Rectal smooth muscle tissue (tissue), 1 donor: ENCODE results near the gene FZD4.
"Not testable (repeated sequence)": the region's sequence is repeated elsewhere in the genome, so short reads cannot be mapped to it uniquely, and the experiment has no call there.

Source experiments
- H3K27ac ChIP-seq: one replicate; pipeline ENCODE4 v1.7.0; 2013; ENCODE audit warnings: low read depth, low read length, inconsistent platforms
- H3K27me3 ChIP-seq: one replicate; pipeline ENCODE4 v1.7.0; 2013; ENCODE audit warnings: low read length; ENCODE audit not compliant: control insufficient read depth, insufficient read depth
- H3K36me3 ChIP-seq: one replicate; pipeline ENCODE4 v1.7.0; 2013; ENCODE audit warnings: low read length; ENCODE audit not compliant: control insufficient read depth, insufficient read depth
- H3K4me1 ChIP-seq: one replicate; pipeline ENCODE4 v1.7.0; 2013; ENCODE audit warnings: low read length; ENCODE audit not compliant: control insufficient read depth, insufficient read depth
- H3K4me3 ChIP-seq: one replicate; pipeline ENCODE4 v1.7.0; 2013; ENCODE audit warnings: low read length
- H3K9ac ChIP-seq: one replicate; pipeline ENCODE4 v1.7.0; 2013; ENCODE audit warnings: low read length

Gene FZD4

DNA sequence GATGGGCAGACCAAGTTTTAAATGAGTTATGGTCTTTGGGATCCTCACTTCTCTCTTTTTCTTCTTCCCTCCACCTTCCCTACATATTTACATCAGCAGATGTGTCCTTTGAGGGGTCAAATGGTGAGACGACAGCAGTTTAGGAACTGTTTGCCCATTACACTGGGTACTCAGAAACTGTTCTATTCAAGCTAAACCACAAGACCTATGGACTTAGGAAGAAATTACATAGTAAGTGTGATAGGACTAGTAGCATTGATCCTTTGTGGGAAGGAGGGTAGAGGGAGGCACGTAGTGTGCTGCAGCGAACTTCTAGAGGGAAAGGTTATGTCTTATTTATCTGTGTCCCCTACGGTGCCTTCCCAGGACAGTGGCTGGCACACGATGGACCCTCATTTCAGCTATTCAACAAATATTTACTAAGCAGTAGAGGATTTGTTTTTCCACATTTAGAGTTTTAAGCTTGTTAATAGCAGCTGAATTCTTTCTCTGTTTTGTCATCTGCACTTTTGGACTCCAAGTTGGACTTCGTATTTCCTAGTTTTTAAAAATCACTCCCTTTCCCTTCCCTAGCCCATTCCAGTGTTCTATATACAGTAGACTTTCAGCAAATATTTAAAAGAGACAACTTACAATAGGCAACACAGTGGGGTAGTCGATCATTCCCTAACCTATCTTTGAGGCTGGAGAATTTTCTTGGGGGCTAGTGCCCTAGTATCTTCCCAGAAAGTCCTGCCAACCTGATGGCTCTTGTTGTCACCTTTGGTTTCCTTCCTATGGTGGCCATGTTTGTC lies 13.9 kb downstream of the FZD4 start:
- Histone ChIP-seq H3K27me3 (no peaks in the 10 kb centered on the region), H3K36me3 (no peaks in the 10 kb centered on the region), H3K9ac (no peak overlapping the region), H3K4me3 (no peak overlapping the region), H3K4me1 (peaks cover 29% of the 10 kb centered on the region), H3K27ac (peak overlapping the region; percentile 60)

DNA sequence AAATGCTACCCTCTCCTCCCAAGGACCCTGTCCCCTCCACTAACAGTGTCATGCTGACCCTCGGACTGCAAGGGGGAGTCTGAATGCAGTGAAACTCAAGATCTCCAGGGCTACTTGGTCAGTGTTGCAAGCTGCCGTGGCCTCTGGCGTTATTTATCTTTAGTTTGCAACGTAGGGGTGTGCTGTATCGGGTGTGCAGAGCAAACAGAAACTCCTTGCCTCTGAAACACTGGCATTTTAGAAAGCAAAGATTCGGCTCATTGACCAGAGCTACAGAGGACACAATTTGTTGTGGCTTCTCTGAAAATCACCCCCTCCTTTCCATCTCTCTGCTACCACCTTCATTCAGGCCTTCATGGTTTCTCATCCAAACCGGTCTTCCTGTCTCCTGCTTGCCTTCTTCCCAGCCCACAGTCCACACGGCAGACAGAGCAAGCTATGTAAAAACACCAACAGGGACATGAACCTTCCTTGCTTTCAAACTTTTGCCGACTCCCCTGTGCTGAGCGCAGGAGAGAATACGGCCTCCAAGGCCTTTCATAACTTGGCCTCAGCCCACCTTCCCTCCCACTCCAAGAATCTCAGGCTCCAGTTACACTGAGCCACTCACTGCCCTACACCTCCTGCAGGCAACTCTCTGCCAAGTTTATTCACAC lies 14.9 kb downstream of the FZD4 start:
- Histone ChIP-seq H3K9ac (no peak overlapping the region), H3K36me3 (no peaks in the 10 kb centered on the region), H3K4me1 (peaks cover 22% of the 10 kb centered on the region), H3K27me3 (no peaks in the 10 kb centered on the region), H3K27ac (peak overlapping the region; percentile 60), H3K4me3 (peak overlapping the region; percentile 46)

GRCh38 chr11:86938900-86939880 lies 16.0 kb downstream of the FZD4 start:
- H3K4me3 ChIP-seq = no peak overlapping the region
- no peak overlapping the region for H3K9ac ChIP-seq
- peaks cover 27% of the 10 kb centered on the region for H3K4me1 ChIP-seq
- H3K36me3 ChIP-seq = no peaks in the 10 kb centered on the region
- H3K27ac ChIP-seq = peak overlapping the region; percentile 60
- H3K27me3 ChIP-seq = no peaks in the 10 kb centered on the region

GRCh38 chr11:86938203-86938899 lies 16.8 kb downstream of the FZD4 start:
- Histone ChIP-seq H3K27ac (peak overlapping the region; percentile 33), H3K9ac (no peak overlapping the region), H3K4me1 (peaks cover 27% of the 10 kb centered on the region), H3K4me3 (no peak overlapping the region), H3K36me3 (no peaks in the 10 kb centered on the region), H3K27me3 (no peaks in the 10 kb centered on the region)

- Histone ChIP-seq H3K27ac (peak overlapping the region; percentile 33), H3K4me1 (peaks cover 28% of the 10 kb centered on the region)
Observed at GRCh38 chr11:86937193-86937806, 17.9 kb downstream of the FZD4 start.

DNA sequence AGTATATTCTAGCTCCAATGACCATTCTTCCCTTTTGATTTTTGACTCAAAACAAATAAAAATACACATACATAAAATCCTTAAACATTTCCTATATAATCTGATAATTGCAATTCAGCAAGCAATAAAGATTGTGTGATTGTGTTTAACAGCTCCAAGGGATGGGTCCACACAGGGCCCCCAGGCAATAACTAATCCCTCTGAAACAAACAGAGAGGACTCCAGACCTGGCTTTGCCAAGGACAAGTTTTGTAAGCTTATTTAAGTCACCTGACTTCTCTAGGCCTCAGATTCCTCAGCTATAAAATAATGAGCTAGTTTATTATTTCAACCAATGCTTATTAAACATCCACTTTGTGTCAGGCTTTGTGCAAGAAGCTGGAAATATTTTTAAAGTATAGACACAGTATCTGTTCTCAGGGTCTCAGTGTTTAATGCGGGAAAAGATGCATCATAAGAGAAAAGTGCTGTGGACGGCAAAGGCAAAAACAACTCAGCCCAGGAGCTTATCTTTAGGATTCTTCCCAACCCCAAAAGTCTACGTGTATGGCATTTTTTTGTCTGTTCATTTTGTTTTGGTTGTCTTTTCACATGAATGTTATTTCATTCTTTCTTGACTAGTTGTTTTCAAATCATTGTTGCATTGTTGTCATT lies 20.1 kb downstream of the FZD4 start:
- no peaks in the 10 kb centered on the region for H3K36me3 ChIP-seq
- no peak overlapping the region for H3K27ac ChIP-seq
- H3K4me3 ChIP-seq = no peak overlapping the region
- H3K9ac ChIP-seq = no peak overlapping the region
- H3K4me1 ChIP-seq = peaks cover 18% of the 10 kb centered on the region
- no peaks in the 10 kb centered on the region for H3K27me3 ChIP-seq

More at GRCh38 chr11:86937193-86937806, 17.9 kb downstream of the FZD4 start:
- not testable (repeated sequence) for H3K4me3 ChIP-seq, H3K27me3 ChIP-seq, H3K9ac ChIP-seq, H3K36me3 ChIP-seq

DNA sequence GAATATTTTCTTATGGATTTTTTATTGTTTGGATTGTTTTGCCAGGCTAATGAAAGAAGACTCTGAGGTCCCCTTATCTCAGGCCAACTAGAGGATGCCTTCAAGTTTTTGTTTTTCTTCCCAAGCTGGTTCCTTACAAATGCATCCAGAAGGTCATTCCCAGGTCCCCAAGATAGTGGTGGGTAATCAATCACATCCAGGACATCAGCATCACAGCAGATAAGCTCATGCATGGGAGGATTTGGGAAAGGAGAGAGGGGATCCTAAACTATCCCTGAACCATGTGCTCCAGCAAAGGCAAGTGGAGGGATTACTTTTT lies 20.7 kb downstream of the FZD4 start:
- Histone ChIP-seq H3K4me1 (peaks cover 14% of the 10 kb centered on the region), H3K36me3 (no peaks in the 10 kb centered on the region), H3K27ac (no peak overlapping the region), H3K9ac (no peak overlapping the region), H3K27me3 (no peaks in the 10 kb centered on the region), H3K4me3 (no peak overlapping the region)

DNA sequence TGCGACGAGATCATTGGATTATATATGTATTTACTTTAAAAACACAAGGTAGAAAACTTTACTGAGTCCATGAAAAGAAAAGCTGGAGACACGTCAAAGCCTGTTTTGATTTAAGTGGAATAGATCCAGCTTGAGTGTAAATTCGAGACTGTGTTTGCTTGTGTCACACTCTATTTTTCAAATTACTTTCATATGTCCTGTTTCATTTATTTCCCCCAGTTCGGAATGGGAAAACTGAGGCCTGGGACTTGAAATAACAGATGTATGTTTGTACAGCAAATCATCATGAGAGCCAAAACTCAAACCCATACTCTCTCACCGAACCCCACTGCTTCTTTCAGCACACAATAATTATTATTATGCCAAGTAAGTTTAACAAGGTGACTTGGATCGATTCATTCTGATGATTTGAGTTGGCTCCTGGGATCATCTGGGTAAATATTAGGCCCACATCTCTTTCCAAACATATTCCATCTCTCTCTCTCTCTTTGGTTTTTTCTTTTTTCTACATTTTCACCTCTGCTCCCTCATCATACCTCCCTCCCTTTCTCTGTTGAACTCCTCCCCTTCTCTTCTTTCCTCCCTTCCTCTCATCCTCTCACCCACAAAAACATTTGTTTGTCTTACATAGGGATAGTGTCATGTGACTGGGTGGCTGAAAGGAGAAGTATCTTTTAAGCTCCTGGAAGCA lies 21.2 kb downstream of the FZD4 start:
- H3K36me3 ChIP-seq = no peaks in the 10 kb centered on the region
- H3K4me3 ChIP-seq = no peak overlapping the region
- H3K27me3 ChIP-seq = no peaks in the 10 kb centered on the region
- H3K27ac ChIP-seq = no peak overlapping the region
- peaks cover 14% of the 10 kb centered on the region for H3K4me1 ChIP-seq
- no peak overlapping the region for H3K9ac ChIP-seq

GRCh38 chr11:86932924-86933875 lies 22.0 kb downstream of the FZD4 start:
- Histone ChIP-seq H3K4me1 (peaks cover 11% of the 10 kb centered on the region), H3K4me3 (no peak overlapping the region), H3K36me3 (no peaks in the 10 kb centered on the region), H3K9ac (no peak overlapping the region), H3K27ac (no peak overlapping the region), H3K27me3 (no peaks in the 10 kb centered on the region)

DNA sequence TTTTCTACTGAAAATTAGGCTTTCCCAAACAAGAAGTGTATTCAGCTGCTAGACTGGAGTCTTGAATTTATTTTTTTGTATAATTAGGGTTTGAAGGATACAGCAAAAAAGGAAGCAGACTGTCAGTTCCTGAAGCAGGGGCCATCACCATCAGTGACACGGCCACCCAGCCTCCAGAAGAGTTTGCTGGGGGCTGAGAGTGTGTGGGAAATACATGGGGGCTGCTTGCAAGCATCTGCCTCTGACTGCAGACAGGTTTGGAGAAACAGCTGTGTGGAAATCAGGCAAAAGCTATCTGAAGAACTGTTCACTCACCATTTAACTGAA lies 23.0 kb downstream of the FZD4 start:
- Histone ChIP-seq H3K27me3 (no peaks in the 10 kb centered on the region), H3K4me3 (no peak overlapping the region), H3K9ac (no peak overlapping the region), H3K36me3 (no peaks in the 10 kb centered on the region), H3K27ac (no peak overlapping the region), H3K4me1 (peaks cover 11% of the 10 kb centered on the region)
